Ishikawa (cell line): ENCODE results near the gene LGI1.

Source experiments
- CEBPB ChIP-seq: IDR thresholded peaks from 2 replicates; pipeline ENCODE4 v1.6.1; 2012
- CREB1 ChIP-seq: IDR thresholded peaks from 2 replicates; pipeline ENCODE4 v1.6.1; 2012; ENCODE audit warnings: low read depth
- EGR1 ChIP-seq: IDR thresholded peaks from 2 replicates; pipeline ENCODE4 v1.6.1; 2012
- EP300 ChIP-seq: IDR thresholded peaks from 2 replicates; pipeline ENCODE4 v1.6.1; 2012; ENCODE audit warnings: borderline replicate concordance
- FOXM1 ChIP-seq: IDR thresholded peaks from 2 replicates; pipeline ENCODE4 v1.6.1; 2012; ENCODE audit warnings: low read depth, borderline replicate concordance
- NFIC ChIP-seq: IDR thresholded peaks from 2 replicates; pipeline ENCODE4 v1.6.1; 2012
- RAD21 ChIP-seq: IDR thresholded peaks from 2 replicates; pipeline ENCODE4 v1.6.1; 2012; ENCODE audit warnings: low read depth
- TAF1 ChIP-seq: IDR thresholded peaks from 2 replicates; pipeline ENCODE4 v1.6.1; 2012; ENCODE audit warnings: low read depth, mild to moderate bottlenecking
- TCF12 ChIP-seq: IDR thresholded peaks from 2 replicates; pipeline ENCODE4 v1.6.1; 2012; ENCODE audit warnings: low read depth
- TEAD4 ChIP-seq: IDR thresholded peaks from 2 replicates; pipeline ENCODE4 v1.6.1; 2012
- YY1 ChIP-seq: IDR thresholded peaks from 2 replicates; pipeline ENCODE4 v1.6.1; 2012; ENCODE audit warnings: low read depth
- ZBTB7A ChIP-seq: IDR thresholded peaks from 2 replicates; pipeline ENCODE4 v1.6.1; 2012; ENCODE audit warnings: low read depth
- TF ChIP-seq, protein P1 (sequence below): IDR thresholded peaks from 2 replicates; pipeline ENCODE4 v1.6.1; 2012
- TF ChIP-seq, protein P2 (sequence below): IDR thresholded peaks from 2 replicates; pipeline ENCODE4 v1.6.1; 2012; ENCODE audit warnings: low read depth, mild to moderate bottlenecking
- TF ChIP-seq, protein P3 (sequence below): IDR thresholded peaks from 2 replicates; pipeline ENCODE4 v1.6.1; 2012

Gene LGI1

DNA sequence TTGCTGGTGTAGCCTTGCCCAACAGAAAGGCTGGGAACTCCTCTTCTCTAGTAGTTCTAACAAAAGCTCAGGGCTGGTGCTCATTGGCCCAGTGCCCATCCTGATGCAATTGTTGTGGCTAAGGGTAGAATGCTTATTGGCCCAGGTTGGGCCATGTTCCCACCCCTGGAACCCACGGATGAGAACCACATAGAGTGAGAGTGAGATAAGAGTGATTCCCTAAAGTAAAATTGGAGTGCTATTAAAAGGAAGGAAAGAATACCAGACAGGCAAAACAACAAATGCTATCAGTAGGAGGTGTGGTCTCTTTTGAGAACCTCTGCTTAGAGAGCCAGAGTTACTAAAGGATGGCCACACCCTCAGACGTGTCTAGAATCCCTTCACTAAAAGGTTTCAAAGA is 49.2 kb downstream of the LGI1 start:
- no peak for TF ChIP-seq EP300
- TF ChIP-seq YY1: no peak
- TF ChIP-seq ZBTB7A: no peak
- TF ChIP-seq CEBPB: peak; percentile 59; the same call in 1 of the 2 replicates
- TF ChIP-seq TAF1: no peak
- TF ChIP-seq FOXM1: no peak
- TF ChIP-seq, protein P1, sequence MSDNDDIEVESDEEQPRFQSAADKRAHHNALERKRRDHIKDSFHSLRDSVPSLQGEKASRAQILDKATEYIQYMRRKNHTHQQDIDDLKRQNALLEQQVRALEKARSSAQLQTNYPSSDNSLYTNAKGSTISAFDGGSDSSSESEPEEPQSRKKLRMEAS: no peak
- TF ChIP-seq NFIC: peak; percentile 51

DNA sequence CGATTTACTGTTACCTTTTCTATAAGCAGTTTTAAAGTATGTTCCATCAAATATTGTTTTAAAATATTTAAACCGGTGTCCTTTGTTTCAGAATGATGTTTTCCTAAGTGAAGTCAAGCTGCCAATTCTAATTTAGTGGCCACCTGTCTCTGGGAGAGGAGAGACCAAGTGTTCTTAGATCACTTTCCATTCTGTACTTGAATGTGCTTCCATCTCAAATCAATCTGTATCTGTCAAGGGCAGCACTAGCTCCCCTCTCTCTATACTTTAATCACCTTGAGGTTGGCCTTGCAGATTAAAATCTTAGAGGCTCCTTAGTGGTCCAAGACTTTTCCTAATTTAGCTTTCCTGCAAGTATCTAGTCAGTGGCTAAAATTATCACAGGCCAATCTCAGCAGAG is 49.6 kb downstream of the LGI1 start:
- TF ChIP-seq TAF1 (no peak), RAD21 (no peak)

DNA sequence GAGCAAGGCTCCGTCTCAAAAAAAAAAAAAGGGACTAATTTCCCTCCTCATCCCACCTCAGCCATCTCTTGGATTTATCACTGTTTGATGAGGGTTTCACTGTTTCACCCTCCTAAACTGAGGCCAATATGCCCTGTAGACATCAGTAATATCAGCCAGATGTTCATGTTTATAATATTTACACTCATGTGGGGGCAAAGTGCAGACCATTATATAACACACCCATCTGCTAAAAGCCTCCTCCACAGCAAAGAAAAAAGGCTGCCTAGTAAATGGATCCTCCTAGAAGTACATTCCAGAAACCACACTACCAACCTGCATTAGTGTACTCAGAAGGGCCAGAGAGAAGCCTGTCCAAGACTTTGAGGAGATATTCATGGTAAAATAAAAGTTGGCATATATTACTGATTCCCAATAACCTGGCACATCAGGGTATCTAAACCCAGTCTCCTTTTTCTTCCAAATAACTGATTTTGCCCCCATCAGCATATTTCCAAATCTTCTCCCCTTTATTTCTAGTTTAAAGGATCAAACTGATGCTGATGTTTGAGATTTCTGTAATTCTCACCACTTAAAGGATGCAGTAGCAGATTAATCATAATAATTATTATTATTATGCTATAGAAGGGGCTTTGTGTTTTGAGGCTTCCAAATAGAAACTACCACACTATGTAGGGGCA is 55.1 kb downstream of the LGI1 start:
- TF ChIP-seq FOXM1 (no peak), RAD21 (no peak), CEBPB (no peak), EGR1 (no peak), TCF12 (no peak), NFIC (no peak), ZBTB7A (no peak), EP300 (no peak), TEAD4 (no peak), CREB1 (no peak), TAF1 (no peak), YY1 (no peak)
- TF ChIP-seq, protein P1: no peak
- TF ChIP-seq, protein P2, sequence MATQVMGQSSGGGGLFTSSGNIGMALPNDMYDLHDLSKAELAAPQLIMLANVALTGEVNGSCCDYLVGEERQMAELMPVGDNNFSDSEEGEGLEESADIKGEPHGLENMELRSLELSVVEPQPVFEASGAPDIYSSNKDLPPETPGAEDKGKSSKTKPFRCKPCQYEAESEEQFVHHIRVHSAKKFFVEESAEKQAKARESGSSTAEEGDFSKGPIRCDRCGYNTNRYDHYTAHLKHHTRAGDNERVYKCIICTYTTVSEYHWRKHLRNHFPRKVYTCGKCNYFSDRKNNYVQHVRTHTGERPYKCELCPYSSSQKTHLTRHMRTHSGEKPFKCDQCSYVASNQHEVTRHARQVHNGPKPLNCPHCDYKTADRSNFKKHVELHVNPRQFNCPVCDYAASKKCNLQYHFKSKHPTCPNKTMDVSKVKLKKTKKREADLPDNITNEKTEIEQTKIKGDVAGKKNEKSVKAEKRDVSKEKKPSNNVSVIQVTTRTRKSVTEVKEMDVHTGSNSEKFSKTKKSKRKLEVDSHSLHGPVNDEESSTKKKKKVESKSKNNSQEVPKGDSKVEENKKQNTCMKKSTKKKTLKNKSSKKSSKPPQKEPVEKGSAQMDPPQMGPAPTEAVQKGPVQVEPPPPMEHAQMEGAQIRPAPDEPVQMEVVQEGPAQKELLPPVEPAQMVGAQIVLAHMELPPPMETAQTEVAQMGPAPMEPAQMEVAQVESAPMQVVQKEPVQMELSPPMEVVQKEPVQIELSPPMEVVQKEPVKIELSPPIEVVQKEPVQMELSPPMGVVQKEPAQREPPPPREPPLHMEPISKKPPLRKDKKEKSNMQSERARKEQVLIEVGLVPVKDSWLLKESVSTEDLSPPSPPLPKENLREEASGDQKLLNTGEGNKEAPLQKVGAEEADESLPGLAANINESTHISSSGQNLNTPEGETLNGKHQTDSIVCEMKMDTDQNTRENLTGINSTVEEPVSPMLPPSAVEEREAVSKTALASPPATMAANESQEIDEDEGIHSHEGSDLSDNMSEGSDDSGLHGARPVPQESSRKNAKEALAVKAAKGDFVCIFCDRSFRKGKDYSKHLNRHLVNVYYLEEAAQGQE: no peak
- TF ChIP-seq, protein P3, sequence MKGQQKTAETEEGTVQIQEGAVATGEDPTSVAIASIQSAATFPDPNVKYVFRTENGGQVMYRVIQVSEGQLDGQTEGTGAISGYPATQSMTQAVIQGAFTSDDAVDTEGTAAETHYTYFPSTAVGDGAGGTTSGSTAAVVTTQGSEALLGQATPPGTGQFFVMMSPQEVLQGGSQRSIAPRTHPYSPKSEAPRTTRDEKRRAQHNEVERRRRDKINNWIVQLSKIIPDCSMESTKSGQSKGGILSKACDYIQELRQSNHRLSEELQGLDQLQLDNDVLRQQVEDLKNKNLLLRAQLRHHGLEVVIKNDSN: no peak

DNA sequence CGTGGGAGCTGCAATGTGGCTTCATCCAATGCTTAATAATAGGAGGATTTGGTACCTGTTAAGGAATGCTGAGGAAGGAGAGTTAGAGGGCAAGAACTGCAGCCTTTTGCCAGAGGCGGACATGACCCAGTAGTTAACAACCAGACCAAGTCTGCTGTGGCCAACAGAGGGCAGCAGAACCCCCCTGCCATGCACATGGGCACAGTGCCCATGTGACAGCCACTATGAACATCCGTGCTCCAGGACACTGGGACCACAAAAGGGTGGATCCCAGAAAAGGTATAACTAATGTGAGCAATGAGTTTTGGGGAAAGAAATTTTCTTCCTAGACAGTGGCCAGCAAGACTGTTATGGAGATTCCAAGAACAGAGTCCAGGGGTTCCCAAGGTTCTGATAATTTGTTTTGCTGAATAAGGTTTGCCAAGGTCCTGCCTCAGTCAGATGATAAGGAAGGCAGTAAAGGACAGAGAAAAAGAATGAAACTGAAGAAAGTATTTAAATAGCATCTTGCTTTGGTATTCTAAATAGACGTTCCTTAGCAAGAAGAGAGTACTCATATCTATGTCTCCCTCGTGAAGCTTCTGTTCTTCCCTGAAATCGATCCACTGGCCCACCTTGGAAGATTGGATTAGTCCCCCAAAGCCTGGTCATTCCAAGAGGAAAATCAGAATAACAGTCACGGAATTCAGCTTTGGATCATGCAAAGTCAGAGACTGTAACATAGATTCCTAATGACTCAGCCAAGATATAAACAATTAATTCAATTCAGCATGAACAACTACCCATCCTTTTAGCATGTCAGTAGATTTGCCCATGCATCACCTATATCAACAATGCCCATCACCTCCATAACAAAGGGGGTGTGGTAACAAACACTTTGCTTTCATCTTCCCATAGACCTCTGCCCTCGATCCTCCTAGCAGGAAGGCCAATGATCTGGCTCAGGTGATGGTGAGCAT is 56.0 kb downstream of the LGI1 start:
- TF ChIP-seq YY1: peak; percentile 64; the same call in 1 of the 2 replicates
- TF ChIP-seq NFIC: peak; percentile 87
- TF ChIP-seq EGR1: no peak
- TF ChIP-seq EP300: no peak
- TF ChIP-seq, protein P1: peak; percentile 72
- TF ChIP-seq, protein P3: peak; percentile 83
- TF ChIP-seq TCF12: no peak
- TF ChIP-seq RAD21: peak; percentile 68
- no peak for TF ChIP-seq TAF1
- no peak for TF ChIP-seq FOXM1
- TF ChIP-seq TEAD4: no peak
- TF ChIP-seq CREB1: no peak
- TF ChIP-seq CEBPB: no peak
- TF ChIP-seq ZBTB7A: no peak

DNA sequence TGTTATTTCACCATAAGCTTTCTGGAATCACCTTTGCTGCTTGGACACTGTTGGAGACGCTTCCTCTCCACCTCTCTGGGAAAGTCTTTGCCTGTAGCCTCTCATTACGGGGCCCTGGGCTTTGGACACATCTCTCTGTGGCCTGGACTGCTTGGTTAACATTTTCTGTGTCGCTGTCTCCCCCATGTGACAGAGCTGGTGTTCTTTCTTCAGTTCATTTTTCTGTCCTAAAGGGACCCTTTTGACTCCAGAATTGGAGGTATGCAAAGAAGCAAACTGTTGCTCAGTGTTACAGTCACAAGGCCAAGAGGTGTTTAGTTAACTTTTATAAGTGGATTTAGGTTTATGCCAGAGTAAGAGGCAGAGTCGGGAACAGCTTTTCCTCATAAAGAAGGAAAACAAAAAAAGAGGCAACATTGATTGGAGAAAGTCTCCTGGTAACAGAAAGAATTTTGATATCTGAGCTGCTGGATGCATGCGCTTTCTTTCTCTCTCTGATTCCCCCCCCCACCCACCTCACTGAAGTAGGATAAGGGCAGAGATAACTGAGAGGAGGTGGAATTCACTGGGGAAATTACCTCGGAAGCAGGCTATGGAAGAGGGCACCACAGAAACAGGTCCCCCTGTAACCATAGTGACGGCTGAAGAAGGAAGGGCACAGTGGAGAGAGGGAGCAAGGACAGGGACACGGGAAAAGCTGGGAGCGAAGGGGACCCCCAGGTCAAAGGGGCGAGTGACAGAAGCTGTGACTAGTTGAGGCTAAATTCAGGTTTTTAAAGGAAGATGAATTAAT is 57.8 kb downstream of the LGI1 start:
- no peak for TF ChIP-seq CREB1
- TF ChIP-seq, protein P1: no peak
- no peak for TF ChIP-seq TCF12
- TF ChIP-seq TEAD4: no peak
- peak; percentile 55 for TF ChIP-seq RAD21
- no peak for TF ChIP-seq ZBTB7A
- TF ChIP-seq TAF1: no peak
- TF ChIP-seq EGR1: no peak
- no peak for TF ChIP-seq CEBPB

DNA sequence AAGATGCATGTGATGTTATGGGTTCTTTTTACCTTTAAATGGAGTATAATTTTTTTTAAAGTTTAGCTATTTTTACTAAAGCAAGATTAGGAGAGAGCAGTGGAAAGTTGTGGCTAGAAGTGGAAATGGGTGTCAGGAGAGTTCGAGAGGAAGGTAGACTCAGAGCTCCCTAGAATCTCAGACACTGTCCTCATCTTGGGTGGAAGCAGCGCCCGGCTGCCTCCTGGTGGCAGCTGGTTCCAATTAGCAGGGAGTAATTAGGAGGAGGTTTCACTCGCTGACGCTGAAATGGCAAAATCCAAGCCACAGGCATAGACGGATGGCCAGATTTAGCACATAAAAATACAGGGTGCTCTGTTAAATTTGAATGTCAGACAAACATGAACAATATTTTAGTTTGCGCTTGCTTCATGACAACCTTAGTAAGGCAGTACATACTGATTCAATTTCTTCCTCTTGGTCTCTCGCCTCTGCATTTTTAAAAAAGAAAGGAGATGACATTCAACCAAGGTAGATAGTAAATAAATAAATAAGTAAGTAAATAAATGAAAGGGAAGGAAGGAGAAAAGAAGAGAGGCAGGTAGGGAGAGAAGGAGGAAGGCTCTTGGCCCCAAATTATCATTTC is 58.5 kb downstream of the LGI1 start:
- TF ChIP-seq TAF1: no peak
- no peak for TF ChIP-seq NFIC
- TF ChIP-seq RAD21: peak; percentile 81
